Upper lobe of right lung (tissue), 1 donor: Measurements from ENCODE around the gene FARP1. TPM values are rescaled to one million over a fixed set of nuclear protein-coding genes. Genes with fewer than 3 reads are reported as not detected.

Experiments
- ATAC-seq: fragments of 200-7000 bp; cut with Tn5 transposase; one replicate; pipeline ENCODE4 v1.9.1; 2020; ENCODE audit warnings: mild to moderate bottlenecking, moderate library complexity
- DNase-seq: peaks from one replicate; pipeline ENCODE4 v3.0.0-alpha.2; 2020
- H3K27ac ChIP-seq: fragments of 200-600 bp; one replicate; pipeline ENCODE4 v1.8.0; 2022
- H3K27me3 ChIP-seq: fragments of 200-600 bp; one replicate; pipeline ENCODE4 v1.8.0; 2022; ENCODE audit warnings: mild to moderate bottlenecking
- H3K36me3 ChIP-seq: fragments of 200-600 bp; one replicate; pipeline ENCODE4 v1.8.0; 2022
- H3K4me1 ChIP-seq: fragments of 200-600 bp; one replicate; pipeline ENCODE4 v1.8.0; 2022
- H3K4me3 ChIP-seq: fragments of 200-600 bp; one replicate; pipeline ENCODE4 v1.8.0; 2022; ENCODE audit warnings: mild to moderate bottlenecking
- H3K9me3 ChIP-seq: fragments of 200-600 bp; one replicate; pipeline ENCODE4 v1.8.0; 2022
- intact Hi-C: fragments of 100-400 bp; cut with DNase I; formaldehyde crosslinking; loops from one replicate; pipeline ENCODE4 v1.11.0; 2022
- total RNA-seq: library from RNA; stranded (reverse); fragmentation: NEBNext Ultra II Directional; extraction: Animal tissue kit (Norgen Biotek cat#: 25700); gene quantifications from one replicate; pipeline ENCODE4 v1.2.1, GENCODE V29; 2021
- TF ChIP-seq, protein P1 (sequence below): fragments of 200-600 bp; IDR thresholded peaks from one replicate; pipeline ENCODE4 v1.8.0; 2022; ENCODE audit warnings: antibody characterized with exemption
- donor health status: DM: no; HTN: yes; CAD: no; lungs with severe emphysema.

The FARP1 gene
- total RNA-seq, 1 donor from 2014 or later, result 95.9 TPM

DNA sequence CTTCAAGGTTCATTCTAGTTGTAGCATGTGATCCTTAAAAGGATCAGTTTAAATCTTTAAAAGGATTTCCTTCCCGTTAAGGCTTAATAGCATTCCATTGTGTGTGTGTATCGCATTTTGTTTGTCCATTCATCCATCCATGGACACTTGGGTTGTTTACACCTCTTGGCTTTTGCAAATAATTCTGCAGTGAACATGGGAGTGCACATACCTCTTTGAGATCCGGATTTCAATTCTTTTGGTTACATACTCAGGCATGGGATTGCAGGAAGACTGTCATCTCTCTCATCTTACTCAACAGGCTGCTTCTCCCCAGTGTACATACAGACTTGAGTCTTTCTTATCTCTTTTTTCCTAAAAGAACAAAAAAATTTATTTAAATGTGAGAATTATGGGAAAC lies 32.9 kb downstream of the FARP1 start:
- Histone ChIP-seq H3K9me3 (no peaks in the 10 kb centered on the region), H3K27ac (no peak overlapping the region), H3K27me3 (no peaks in the 10 kb centered on the region), H3K36me3 (no peaks in the 10 kb centered on the region), H3K4me1 (peaks cover 38% of the 10 kb centered on the region), H3K4me3 (no peak overlapping the region)
- no peak for DNase-seq
- TF ChIP-seq, protein P1, sequence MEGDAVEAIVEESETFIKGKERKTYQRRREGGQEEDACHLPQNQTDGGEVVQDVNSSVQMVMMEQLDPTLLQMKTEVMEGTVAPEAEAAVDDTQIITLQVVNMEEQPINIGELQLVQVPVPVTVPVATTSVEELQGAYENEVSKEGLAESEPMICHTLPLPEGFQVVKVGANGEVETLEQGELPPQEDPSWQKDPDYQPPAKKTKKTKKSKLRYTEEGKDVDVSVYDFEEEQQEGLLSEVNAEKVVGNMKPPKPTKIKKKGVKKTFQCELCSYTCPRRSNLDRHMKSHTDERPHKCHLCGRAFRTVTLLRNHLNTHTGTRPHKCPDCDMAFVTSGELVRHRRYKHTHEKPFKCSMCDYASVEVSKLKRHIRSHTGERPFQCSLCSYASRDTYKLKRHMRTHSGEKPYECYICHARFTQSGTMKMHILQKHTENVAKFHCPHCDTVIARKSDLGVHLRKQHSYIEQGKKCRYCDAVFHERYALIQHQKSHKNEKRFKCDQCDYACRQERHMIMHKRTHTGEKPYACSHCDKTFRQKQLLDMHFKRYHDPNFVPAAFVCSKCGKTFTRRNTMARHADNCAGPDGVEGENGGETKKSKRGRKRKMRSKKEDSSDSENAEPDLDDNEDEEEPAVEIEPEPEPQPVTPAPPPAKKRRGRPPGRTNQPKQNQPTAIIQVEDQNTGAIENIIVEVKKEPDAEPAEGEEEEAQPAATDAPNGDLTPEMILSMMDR, result no peak
- no peak for ATAC-seq
- intact Hi-C loops, result no loop called here

DNA sequence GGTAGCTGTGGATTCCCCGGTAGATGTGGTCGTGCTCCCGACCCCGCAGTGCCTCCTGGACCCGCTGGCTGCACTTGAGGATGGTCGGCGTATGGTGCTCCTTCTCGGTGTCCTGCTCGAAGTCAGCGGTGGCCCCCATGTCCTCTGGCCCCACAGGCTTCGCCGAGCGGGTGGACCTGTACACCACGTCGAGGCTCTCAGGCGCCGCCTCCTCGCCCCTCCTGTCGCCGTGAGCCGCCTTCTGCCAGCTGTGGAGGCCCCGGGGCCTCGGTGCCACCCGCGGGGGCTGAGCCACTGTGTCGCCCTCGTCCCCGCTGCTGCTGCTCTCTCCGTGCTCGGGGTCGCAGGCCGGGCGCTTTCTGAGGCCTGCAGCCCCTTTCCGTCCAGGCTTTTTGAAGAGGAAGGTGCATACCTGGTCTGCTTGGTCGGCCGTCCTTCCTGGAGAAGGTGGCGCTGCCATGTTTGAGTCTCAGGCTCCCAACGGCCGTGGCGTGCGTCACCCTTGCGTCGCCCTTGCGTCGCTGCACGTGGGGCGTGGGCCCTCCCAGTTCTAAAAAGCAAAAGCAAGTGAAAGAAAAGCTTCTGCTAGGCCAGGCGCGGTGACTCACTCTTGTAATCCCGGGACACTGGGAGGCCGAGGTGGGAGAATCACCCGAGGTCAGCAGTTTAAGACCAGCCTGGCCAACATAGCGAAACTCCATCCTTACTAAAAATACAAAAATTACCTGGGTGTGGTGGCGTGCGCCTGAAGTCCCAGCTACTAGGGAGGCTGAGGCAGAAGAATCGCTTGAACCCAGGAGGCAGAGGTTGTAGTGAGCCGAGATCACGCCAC lies 34.1 kb downstream of the FARP1 start, which contains the start of gene RNF113B:
TSS of gene RNF113B (minus strand) at position 493 of the 832 bp plus-strand sequence. CDS start at position 460, 33 bp downstream.
- H3K27ac ChIP-seq, result no peak within 1 kb of the TSS
- peaks cover 31% of the 10 kb centered on the region for H3K4me1 ChIP-seq
- H3K36me3 ChIP-seq, result no peaks in the 10 kb centered on the region
- DNase-seq (no peak), ATAC-seq (no peak)
- H3K9me3 ChIP-seq, result no peaks in the 10 kb centered on the region
- no peaks in the 10 kb centered on the region for H3K27me3 ChIP-seq
- intact Hi-C loops, result no loop called here
- no peak within 1 kb of the TSS for H3K4me3 ChIP-seq
- TF ChIP-seq, protein P1, result no peak

DNA sequence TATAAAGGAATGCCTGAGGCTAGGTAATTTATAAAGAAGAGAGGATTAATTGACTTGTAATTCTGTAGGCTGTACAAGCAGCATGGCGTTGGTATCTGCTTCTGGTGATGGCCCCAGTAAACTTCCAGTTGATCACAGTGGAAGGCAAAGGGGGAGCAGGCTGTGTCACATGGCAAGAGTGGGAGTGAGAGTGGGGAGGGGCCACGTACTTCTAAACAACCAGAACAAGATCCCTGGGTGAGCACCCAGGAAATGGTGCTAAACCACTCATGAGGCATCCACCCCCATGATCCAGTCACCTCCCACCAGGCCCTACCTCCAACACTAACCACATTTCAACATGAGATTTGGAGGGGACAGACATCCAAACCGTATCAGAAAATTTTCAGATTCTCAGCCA lies 37.2 kb downstream of the FARP1 start:
- Histone ChIP-seq H3K4me3 (no peak overlapping the region), H3K9me3 (no peaks in the 10 kb centered on the region), H3K36me3 (no peaks in the 10 kb centered on the region), H3K27me3 (no peaks in the 10 kb centered on the region), H3K4me1 (peaks cover under 1% of the 10 kb centered on the region), H3K27ac (no peak overlapping the region)
- TF ChIP-seq, protein P1, result no peak
- intact Hi-C loops, result no loop called here
- DNase-seq (no peak), ATAC-seq (no peak)

GRCh38 chr13:98181111-98181815 lies 38.4 kb downstream of the FARP1 start:
- DNase-seq, result no peak
- no peaks in the 10 kb centered on the region for H3K27me3 ChIP-seq
- H3K27ac ChIP-seq, result no peak overlapping the region
- ATAC-seq, result no peak
- H3K36me3 ChIP-seq, result no peaks in the 10 kb centered on the region
- H3K4me3 ChIP-seq, result no peak overlapping the region
- TF ChIP-seq, protein P1, result no peak
- intact Hi-C loops, result no loop called here
- H3K4me1 ChIP-seq, result no peaks in the 10 kb centered on the region
- H3K9me3 ChIP-seq, result no peaks in the 10 kb centered on the region

DNA sequence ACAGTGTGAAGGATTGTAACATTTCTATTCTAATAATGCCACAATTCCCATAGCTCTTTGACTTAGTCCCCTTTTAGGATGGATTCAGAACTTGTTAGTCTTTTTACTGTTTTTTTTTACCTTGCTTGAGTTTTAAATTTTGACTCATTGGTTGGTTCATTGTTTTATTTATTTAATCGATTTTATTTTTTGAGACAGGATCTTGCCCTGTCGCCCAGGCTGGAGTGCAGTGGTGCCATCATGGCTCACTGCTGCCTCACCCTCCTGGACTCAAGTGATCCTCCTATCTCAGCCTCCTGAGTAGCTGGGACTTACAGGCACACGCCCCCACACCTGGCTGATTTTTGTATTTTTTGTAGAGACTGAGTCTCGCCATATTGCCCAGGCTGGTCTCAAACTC lies 39.3 kb downstream of the FARP1 start:
- ATAC-seq, result no peak
- Histone ChIP-seq H3K27me3 (no peaks in the 10 kb centered on the region), H3K27ac (no peak overlapping the region), H3K36me3 (no peaks in the 10 kb centered on the region), H3K4me1 (no peaks in the 10 kb centered on the region), H3K9me3 (no peaks in the 10 kb centered on the region), H3K4me3 (no peak overlapping the region)
- TF ChIP-seq, protein P1, result no peak
- intact Hi-C loops, result no loop called here
- DNase-seq, result no peak
